Myocyte (in vitro differentiated cells): ENCODE measurements around the gene AURKAIP1. TPM values are rescaled to one million over a fixed set of nuclear protein-coding genes. Genes with fewer than 3 reads are reported as not detected.

Experiments used
- DNase-seq: peaks from one replicate; pipeline ENCODE4 v3.0.0-alpha.2; 2012; ENCODE audit warnings: low read depth
- total RNA-seq: library from RNA; depleted of rRNA; stranded (reverse); fragments of >200 nt; gene quantifications from 2 replicates; pipeline ENCODE4 v1.2.3, GENCODE V29; 2014

The AURKAIP1 gene
- total RNA-seq, 1 donor from 2014 or later, result 198 TPM

DNA sequence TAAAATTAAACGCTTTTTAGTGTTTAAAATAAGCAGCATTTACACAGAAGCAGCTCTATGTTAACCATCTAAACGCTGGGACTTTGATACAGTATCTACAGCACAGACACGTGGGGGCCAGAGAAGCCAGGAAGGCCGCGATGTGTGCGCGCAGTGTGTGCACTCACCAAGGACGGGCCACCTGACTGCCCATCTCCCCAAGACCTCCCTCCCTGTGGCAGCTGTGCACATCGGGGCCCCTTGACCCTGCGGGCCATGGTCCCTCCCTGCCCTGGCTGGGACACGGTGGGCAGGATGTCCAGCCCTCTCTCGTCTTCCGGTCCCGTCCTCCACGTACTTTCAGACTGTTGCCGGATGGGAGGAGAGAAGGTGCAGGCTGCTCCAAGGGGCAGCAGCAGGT, 39.7 kb downstream of the AURKAIP1 start:
- no peak for DNase-seq

DNA sequence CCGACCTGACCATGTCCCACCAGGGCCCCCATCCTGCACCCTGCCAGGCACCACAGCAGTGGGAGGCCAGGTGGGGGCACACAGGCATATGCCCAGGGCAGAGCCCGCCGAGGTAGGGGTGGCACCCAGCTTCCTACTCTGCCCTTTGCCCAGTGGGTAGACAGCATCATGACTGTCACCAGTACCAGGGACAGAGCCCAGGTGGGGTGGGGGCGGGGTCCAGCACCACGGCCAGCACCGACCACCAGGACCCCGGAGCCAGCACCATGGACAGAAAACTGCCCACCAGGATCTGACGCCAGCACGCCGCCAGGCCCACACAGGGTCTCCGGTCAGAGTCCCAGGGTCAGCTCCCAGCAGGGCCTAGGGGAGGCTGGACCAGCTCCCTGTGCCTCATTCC, 40.2 kb downstream of the AURKAIP1 start:
- DNase-seq, result no peak

DNA sequence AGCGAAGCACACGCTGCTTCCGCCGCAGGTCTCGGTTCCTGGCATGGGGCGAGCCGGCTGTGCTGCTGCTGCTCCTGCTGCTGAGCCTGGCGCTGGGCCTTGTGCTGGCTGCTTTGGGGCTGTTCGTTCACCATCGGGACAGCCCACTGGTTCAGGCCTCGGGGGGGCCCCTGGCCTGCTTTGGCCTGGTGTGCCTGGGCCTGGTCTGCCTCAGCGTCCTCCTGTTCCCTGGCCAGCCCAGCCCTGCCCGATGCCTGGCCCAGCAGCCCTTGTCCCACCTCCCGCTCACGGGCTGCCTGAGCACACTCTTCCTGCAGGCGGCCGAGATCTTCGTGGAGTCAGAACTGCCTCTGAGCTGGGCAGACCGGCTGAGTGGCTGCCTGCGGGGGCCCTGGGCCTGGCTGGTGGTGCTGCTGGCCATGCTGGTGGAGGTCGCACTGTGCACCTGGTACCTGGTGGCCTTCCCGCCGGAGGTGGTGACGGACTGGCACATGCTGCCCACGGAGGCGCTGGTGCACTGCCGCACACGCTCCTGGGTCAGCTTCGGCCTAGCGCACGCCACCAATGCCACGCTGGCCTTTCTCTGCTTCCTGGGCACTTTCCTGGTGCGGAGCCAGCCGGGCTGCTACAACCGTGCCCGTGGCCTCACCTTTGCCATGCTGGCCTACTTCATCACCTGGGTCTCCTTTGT, 41.3 kb downstream of the AURKAIP1 start:
- DNase-seq, result no peak

DNA sequence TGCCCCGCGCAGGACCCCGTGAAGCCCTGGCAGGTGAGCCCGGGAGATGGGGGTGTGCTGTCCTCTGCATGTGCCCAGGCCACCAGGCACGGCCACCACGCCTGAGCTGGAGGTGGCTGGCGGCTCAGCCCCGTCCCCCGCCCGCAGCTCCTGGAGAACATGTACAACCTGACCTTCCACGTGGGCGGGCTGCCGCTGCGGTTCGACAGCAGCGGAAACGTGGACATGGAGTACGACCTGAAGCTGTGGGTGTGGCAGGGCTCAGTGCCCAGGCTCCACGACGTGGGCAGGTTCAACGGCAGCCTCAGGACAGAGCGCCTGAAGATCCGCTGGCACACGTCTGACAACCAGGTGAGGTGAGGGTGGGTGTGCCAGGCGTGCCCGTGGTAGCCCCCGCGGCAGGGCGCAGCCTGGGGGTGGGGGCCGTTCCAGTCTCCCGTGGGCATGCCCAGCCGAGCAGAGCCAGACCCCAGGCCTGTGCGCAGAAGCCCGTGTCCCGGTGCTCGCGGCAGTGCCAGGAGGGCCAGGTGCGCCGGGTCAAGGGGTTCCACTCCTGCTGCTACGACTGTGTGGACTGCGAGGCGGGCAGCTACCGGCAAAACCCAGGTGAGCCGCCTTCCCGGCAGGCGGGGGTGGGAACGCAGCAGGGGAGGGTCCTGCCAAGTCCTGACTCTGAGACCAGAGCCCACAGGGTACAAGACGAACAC, 42.1 kb downstream of the AURKAIP1 start:
- DNase-seq, result no peak

DNA sequence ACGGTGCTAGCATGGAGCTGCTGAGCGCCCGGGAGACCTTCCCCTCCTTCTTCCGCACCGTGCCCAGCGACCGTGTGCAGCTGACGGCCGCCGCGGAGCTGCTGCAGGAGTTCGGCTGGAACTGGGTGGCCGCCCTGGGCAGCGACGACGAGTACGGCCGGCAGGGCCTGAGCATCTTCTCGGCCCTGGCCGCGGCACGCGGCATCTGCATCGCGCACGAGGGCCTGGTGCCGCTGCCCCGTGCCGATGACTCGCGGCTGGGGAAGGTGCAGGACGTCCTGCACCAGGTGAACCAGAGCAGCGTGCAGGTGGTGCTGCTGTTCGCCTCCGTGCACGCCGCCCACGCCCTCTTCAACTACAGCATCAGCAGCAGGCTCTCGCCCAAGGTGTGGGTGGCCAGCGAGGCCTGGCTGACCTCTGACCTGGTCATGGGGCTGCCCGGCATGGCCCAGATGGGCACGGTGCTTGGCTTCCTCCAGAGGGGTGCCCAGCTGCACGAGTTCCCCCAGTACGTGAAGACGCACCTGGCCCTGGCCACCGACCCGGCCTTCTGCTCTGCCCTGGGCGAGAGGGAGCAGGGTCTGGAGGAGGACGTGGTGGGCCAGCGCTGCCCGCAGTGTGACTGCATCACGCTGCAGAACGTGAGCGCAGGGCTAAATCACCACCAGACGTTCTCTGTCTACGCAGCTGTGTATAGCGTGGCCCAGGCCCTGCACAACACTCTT, 42.8 kb downstream of the AURKAIP1 start:
- no peak for DNase-seq

DNA sequence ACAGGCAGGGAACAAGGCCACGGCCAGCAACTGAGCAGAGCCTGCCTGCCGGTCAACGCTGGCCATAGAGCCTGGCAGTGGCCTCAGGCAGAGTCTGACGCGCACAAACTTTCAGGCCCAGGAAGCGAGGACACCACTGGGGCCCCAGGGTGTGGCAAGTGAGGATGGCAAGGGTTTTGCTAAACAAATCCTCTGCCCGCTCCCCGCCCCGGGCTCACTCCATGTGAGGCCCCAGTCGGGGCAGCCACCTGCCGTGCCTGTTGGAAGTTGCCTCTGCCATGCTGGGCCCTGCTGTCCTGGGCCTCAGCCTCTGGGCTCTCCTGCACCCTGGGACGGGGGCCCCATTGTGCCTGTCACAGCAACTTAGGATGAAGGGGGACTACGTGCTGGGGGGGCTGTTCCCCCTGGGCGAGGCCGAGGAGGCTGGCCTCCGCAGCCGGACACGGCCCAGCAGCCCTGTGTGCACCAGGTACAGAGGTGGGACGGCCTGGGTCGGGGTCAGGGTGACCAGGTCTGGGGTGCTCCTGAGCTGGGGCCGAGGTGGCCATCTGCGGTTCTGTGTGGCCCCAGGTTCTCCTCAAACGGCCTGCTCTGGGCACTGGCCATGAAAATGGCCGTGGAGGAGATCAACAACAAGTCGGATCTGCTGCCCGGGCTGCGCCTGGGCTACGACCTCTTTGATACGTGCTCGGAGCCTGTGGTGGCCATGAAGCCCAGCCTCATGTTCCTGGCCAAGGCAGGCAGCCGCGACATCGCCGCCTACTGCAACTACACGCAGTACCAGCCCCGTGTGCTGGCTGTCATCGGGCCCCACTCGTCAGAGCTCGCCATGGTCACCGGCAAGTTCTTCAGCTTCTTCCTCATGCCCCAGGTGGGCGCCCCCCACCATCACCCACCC, 43.7 kb downstream of the AURKAIP1 start, which contains the start of gene TAS1R3:
Gene TAS1R3, plus strand, starts transcription at position 213 of the 898 bp plus-strand sequence. Its CDS starts 66 bp downstream, at position 279.
- DNase-seq, result no peak

DNA sequence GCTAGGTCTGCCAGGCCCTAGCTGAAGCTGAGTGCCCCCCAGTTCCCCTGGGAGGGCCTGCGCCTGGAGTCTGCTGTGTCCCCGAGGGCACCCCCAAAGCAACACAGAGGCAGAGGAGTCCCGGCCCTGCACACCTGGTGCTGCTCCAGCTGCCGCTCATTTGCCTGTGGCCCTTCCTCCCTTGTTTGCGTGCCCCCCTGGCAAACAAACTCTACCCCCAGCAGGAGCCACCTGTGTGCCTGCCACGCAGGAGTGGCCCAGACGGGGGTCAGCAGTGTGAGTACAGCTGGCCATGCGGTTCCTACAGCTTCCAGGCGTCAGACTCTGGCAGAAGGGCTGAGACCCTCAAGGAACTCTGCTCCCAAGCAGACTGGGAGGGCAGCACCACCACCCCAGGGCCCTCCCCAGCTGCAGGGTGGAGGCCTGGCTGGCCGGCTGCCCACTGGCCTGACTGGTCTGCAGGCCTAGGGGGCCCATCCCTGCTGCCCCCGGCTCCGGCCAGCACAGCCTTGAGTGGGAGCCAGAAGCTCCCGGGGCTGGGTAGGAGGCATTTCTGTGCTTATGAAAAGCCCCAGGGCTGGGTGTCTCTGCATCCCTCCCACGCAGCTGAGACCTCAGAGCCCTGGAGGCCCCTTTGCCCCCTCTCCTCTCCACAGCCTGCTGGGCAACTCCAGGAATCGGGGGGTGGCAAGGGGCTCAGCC, 44.5 kb downstream of the AURKAIP1 start:
- no peak for DNase-seq

DNA sequence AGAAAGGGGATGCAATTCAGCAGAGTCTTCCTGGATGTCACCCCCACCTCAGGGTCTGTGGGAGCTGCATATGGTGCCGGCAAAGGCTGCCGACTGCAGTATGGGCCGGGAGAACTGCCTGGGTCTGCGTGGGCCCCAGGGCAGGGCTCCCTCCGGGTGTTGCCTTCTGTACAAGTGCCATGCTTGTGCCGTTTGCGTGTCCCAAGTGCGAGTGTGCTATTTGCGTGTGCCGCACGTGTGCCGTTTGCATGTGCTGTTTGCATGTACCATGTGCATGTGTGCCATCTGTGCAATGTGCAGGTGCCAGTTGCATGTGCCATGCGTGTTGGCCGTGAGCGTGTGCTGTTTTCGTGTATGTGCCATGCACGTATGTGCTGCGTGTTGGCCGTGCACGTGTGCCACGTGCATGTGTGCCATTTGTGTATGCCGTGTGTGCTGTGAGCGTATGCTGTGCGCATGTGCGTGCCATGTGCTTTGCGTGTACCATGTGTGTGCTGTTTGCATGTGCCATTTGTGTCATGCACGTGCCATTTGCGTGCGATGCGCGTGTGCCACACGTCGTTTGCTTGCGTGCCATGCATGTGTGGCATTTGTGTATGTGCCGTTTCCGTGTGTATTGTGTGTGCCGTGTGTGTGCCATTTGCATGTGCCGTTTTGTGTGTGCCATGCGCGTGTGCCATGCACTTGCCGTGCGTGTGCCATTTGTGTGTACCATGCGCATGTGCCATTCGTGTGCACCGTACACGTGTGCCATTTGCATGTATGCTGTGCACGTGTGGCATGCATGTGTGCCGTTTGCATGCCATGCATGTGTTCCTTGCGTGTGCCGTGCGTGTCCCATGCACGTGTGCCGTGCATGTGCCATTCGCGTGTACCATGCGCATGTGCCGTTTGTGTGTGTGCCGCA, 45.5 kb downstream of the AURKAIP1 start:
- no peak for DNase-seq

DNA sequence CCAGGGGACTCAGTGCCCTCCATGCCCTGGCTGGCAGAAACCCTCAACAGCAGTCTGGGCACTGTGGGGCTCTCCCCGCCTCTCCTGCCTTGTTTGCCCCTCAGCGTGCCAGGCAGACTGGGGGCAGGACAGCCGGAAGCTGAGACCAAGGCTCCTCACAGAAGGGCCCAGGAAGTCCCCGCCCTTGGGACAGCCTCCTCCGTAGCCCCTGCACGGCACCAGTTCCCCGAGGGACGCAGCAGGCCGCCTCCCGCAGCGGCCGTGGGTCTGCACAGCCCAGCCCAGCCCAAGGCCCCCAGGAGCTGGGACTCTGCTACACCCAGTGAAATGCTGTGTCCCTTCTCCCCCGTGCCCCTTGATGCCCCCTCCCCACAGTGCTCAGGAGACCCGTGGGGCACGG, 46.8 kb downstream of the AURKAIP1 start:
- DNase-seq, result no peak

DNA sequence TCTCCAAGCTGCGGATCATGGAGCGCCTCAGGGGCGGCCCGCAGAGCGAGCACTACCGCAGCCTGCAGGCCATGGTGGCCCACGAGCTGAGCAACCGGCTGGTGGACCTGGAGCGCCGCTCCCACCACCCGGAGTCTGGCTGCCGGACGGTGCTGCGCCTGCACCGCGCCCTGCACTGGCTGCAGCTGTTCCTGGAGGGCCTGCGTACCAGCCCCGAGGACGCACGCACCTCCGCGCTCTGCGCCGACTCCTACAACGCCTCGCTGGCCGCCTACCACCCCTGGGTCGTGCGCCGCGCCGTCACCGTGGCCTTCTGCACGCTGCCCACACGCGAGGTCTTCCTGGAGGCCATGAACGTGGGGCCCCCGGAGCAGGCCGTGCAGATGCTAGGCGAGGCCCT, 47.7 kb downstream of the AURKAIP1 start:
- DNase-seq, result no peak

DNA sequence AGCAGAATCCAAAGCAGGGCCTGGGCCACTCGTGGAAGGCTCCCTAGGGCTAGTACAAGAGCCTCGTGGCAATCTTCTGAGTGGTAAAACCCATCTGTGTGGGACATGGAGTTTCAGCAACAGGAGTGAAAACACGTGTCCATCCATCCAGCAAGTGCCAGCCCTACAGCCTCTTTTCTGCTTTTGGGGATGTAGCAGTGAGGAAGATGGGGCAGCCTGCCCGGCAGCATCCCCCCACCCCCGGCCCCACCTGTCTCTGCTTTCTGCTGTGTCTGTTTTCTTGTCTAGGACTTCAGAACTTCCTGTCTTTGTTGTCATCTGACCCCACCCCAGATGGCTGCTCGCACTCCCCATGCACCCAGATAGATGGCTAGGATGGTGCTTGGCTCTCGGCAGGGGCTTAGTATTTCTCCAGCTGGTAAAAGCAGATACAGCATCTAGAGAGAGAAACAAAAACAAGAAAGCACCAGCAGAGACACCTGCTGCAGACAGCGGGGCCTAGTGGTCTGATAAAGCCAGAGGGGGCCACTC, 48.9 kb downstream of the AURKAIP1 start:
- no peak for DNase-seq

DNA sequence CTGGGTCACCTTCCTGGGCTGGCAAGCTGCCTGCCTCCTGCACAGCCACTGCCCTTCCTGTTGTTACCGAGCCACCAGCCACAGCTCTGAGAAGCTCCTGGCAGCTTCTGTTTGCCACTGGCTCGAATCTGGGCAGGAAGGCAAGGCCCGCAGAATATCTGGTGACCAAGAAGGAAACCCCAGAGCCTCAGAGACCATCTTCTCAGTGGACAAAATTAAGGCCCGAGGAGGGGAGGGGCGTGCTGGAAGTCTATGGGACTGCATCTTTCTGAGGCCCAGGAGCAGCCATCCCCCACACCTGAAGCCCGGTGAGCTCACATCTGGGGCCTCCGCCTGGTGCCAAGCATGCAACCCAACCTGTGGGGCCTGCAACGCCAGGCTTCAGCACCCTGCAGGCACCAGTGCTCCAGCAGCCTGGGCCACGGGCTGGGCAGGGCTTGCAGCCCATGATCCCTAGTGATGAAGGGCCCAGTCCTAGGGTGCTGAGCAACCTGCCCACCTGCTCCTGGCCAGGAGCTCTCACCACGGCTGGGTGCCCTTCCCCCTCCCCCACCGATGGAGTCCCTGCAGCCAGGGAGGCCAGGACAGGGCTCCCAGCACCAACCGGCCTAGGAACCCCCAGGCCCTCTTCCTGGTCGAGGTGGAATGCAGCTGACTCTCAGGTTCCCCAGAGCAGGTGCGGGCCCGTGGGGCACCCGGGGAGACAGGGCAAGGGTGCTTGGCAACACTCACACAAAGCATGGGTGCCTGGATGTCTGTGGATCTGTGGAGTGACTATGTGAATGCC, 49.5 kb downstream of the AURKAIP1 start:
- DNase-seq, result no peak

DNA sequence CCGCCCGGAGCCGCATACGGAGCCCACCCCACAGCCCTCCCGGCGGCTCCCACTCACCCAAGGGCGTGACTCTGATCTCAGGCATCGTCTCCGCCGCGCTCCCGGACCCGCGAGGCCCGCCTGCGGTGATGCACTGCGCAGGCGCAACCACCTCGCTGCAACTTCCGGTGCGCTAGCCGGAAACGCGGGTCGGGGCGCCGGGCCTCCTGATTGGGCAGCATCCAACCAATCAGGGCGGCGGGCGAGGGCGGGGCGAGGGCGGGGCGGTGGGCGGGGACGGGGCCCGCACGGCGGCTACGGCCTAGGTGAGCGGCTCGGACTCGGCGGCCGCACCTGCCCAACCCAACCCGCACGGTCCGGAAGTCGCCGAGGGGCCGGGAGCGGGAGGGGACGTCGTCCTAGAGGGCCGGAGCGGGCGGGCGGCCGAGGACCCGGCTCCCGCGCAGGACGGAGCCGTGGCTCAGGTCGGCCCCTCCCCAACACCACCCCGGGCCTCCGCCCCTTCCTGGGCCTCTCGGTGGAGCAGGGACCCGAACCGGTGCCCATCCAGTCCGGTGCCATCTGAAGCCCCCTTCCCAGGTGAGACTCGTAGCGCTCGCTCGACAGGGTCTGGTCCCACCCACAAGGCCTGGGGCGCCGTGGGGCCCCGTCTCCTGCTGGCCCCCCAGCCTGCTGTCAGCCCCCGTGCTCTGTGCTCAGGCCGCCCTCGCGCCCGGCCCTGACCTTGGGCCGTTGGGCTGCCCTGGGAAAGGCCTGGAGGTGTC, 50.3 kb downstream of the AURKAIP1 start, which contains the start of the genes CPTP and INTS11:
Gene CPTP, plus strand, starts transcription at position 279 of the 764 bp plus-strand sequence. CDS start 2,109 bp downstream, outside the sequence.
Gene INTS11, minus strand, starts transcription at position 137 of the 764 bp plus-strand sequence. Its CDS starts 52 bp downstream, at position 85.
- DNase-seq, result peak; percentile 92

DNA sequence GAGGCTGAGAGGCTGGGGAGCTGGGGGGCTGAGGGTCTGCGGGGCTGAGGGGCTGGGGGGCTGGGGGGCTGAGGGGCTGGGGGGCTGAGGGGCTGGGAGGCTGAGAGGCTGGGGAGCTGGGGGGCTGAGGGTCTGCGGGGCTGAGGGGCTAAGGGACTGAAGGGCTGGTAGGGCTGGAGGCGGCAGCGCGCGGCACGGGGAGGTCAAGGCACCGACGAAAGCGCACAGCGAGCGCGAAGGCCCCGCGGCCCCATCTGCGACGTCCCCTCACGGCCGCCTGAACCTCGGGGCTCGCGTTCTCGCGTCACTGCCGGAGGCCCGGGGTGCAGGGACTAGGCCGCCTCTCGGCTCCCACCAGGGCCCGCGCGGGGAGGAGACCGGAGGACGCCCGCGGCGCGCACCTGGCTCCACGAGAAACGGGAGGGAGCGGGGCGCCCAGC, 50.9 kb downstream of the AURKAIP1 start:
- DNase-seq, result no peak
